ENCODE data around the gene DDX10.

The DDX10 gene

DNA sequence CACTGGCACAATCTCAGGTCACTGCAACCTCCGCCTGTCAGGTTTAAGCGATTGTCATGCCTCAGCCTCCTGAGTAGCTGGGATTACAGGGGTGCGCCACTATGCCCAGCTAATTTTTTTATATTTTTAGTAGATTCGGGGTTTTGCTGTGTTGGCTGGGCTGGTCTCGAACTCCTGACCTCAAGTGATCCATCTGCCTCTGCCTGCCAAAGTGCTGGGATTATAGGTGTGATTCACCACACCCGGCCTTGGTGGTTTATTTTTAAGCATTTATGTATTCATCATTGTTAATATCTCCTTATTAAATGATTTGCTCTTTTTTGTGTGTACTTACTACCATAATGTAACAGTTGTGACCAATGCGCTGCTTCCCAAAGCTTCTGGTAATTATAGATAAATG is 171.7 kb downstream of the DDX10 start:
- no peak for DNase-seq

DNA sequence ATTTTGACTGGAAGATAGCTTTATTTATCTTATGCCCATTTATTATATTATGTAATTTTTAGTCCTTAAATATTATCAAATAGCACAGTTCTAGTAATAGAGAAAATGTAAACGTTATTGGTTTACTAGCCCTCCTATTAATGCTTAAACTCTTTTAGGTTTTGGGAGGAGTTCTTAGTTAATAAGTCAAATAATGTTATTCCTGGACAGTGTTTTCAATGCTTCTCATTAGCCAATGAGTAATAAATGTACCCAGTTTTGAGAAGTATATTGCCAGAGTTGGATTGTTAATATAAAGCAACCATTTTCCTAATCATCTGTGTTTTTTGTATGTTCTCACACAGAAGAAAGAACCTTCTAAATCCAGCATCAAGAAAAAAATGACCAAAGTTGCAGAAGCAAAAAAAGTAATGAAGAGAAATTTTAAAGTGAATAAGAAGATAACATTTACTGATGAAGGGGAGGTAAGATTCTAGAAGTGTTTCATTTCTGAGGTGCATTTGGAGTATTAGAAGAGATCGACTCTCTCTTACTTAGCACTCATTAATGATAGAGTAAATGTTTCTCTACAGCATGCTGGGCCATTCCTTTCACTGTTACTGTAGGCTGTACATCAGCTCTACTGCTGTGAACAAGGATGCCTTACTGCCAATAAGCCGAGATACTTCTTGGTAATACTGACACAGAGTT is 173.4 kb downstream of the DDX10 start:
- no peak for DNase-seq

DNA sequence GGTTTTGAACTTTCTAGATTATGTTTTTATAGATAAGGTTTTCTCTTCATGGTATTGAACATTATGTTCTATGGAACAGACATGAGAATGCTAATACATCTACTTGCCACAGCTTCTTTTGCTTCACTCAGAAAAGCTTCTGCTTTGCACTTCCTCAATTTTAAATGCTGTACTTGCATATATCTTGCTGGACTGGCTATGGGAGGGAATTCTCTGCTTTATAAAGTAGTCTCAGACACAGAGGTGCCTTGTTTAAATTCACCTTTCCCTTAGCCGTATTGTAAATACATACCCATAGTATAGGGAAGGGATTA is 173.9 kb downstream of the DDX10 start:
- no peak for DNase-seq

DNA sequence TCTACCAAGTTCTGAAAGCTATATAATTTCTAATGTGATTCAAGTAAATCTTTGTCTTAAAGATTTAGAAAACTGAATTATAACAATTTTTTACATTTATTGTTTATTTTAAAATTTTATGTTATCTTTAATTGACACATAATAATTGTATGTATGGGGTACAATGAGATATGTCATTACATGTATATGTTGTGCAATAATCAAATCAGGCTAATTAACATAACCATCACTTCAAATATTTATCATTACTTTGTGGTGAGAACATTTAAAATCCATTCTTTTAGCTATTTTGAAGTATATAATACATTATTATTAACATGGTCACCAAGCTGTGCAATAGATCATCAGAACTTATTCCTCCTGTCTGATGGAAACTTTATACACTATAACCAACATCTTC is 181.1 kb downstream of the DDX10 start:
- no peak for DNase-seq

DNA sequence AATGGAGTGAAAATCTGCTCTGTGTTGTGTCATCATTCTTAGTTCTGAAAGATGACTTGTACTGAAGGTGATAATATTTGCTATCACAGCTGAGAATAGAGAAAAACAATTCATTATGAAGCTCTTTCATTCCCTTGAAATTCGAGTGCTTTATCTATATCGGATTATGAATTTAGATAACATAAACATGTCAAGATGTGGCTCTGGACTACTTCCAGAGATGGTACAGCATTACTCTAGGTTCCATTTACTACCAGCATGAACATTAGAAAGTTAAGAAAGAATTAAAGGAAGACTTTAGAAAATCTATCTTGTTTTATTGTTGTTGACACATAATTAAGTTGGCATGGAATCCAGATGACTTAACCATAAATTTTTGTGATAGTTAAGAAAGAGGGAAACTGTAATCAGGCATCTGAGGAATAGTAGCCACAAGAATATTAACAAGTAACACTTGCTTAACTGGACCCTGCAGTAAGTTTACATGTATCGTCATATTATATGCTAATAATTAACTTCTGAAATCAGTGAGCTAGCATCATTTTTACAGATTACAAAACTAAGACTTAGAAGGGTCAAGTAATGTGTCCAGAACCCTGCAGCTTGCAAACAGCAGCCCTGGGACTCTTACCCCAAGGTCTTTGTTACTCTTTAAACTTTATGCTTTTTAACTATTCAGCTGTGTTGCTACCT is 182.6 kb downstream of the DDX10 start:
- DNase-seq: no peak

DNA sequence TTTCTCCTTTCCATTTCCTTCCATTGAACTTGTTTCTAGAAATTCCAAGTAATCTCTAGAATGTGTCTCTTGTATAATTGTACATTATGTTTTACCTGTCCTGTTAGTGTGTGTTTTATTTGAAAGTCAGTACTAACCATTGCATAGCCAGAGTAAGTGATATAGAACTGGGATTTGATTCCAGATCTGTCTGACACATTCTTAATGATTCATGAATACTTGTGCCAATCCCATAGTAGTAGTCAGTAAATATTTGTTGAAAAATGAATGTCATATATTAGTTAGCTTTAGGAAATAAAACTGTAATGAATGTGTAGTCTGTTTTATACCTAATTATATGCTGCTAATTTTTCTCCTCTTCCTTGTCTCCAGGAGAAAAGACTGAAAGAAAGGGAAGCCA is 186.9 kb downstream of the DDX10 start:
- no peak for DNase-seq

DNA sequence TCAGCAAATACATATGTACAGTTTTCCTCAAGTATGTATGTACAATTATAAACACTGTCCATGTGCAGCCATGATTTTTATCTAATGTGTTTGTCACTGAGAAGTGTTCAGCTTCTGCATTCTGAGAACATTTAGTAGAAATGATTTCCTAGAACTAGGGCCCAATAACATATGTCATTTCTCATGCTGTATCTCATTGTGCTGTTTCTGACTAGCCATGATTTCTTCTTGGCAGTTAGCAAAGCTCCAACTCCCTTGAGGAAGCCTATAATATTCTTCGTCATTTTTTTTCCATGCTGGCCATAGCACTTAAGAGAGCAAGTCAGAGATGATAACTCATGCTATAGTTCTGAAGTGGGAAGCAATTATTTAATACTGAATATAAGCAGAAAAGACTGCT is 187.8 kb downstream of the DDX10 start:
- DNase-seq: no peak

DNA sequence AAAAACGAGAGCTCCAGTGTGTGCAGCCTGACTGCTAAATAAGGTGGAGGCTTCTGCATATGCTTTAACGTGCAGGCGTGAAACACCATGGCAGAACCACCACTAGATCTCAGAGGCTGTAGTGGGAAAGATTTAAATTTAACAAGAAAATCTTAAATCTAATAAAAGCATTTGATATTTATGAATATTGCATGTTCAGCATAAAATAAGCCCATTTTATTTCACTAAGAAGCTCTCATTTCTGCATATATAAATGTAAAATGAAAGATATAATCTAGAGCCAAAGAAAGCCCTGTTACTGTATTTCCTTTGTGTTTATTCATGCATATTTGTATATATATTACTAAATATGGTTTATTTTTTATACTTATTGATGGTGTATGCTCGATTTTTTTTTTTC is 188.3 kb downstream of the DDX10 start:
- no peak for DNase-seq

DNA sequence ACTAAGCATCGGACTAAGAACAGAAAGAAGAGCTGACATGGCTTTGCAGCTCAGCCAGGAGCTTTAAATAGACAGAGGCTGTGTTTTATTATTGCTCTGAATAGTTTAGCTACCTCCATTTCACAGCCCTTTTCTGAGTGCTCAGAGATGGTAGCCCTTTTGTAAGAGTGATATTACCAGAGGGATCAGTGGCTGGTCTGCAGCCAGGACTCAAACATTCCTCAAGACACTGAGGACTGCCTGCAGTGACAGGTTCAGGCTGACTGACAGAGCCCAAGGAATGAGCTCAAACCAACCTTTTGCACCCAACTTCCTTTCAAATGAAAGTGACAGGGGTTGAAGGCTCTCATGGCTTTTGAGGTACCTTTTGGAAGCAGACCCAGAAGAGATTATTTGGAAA is 189.0 kb downstream of the DDX10 start:
- no peak for DNase-seq

DNA sequence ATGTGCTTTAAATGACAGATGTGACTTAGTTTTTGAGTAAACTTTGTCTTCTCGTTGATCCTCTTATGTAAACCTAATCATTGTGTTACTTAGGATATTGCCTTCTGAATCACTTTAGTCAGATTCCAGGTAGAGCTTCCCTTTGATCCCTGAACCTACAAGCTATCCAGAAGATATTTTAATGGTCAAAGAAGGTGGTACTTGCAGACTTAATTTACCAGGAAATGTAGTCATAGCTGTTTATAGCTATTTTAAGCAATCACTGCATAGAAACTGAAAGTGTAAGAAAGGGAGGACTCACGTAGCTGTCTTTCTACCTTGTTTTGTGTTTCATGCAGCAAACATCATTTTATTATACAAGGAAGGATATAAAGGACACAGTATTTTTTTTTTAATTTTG is 189.5 kb downstream of the DDX10 start:
- no peak for DNase-seq

DNA sequence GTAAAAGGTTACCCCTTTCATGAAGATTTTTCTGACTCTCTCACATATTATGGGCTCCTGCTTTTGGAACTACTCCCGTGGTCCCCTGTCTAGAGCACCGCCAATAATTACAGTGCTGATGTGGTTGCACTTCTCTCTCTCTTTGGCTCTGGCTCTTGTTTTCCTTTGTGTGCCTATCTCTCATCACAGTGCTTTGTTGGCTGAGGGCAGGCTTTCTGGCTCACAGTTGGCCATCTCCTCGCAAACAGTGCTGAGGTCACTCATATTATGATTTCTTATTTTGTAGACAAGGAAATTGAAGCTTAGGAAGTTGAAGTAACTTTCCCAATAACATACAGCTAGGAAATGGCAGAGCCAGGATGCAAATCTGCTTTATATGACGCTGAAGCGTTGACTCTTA is 192.5 kb downstream of the DDX10 start:
- DNase-seq: no peak

DNA sequence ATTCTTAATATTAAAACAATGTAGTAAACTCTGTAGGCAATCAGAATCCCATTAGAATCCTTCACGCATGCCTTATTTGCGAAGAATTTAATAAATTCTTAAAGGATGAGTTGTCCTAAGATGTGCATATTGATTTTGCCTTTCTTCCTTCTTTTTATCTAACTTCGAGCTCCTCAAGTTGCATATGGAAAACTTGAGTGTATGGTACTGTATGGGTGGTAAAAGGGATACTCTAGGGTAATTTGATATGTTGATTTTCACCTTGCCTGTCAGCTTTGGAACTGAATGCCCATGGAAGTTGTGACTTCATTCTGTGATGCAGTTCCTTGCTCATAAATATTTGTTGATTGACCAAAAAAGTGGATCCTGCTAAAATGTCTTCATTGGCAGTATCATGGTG is 193.8 kb downstream of the DDX10 start:
- no peak for DNase-seq

DNA sequence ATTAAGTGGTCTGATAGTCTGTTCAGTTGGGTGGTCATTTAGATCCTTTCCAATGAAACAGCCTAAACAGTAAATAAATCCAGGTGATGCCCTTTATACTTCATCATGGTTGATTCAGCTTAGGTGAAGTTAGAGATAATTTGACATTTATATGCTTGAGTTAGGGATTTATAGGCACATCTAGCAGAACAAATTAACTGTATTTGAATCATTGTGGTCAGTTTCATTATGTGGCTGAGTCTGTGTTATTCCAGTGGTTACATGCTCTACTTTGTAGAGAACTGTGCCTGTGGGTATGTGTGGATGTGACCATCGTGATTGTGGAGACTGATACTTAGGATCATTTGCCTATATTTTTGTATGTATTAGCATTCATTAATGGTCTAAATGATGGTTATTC is 194.6 kb downstream of the DDX10 start:
- no peak for DNase-seq

DNA sequence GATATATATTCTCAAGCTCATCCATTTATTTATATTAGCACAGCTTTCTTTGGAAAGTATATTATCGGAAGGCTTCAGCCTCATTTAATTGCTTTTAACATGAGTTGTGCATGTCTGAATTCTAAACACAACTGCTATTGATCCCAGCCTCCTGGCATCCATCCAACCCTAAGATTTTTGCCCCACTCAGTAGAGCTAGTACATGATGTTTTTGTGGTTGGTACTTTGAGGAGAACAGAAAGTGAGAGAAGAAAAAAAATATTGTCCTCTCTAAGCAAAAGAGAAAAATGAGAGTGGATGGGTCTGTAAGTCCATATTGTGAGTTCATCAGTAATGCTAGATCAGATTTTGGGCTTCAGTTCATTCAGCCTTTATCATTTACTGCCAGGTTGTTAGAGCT is 198.7 kb downstream of the DDX10 start:
- DNase-seq: no peak

DNA sequence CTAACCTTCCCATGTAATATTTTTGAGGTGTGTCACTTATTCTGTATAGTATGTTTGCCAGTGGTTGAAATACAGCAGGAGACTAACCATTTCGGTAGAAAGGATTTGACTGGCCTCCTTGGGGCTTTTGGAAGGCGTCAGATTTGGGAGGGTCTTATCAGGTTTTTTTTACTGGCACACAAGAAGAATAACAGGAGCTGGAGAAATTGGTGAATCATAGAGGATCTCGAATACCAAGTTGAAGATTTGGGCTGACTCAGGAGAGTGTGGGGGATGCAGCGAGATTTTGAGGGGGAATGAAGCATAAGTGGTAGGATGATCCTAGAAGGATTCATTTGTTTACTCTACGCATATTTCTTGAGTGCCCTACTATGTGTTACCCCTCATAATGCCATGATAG is 200.5 kb downstream of the DDX10 start:
- DNase-seq: no peak

DNA sequence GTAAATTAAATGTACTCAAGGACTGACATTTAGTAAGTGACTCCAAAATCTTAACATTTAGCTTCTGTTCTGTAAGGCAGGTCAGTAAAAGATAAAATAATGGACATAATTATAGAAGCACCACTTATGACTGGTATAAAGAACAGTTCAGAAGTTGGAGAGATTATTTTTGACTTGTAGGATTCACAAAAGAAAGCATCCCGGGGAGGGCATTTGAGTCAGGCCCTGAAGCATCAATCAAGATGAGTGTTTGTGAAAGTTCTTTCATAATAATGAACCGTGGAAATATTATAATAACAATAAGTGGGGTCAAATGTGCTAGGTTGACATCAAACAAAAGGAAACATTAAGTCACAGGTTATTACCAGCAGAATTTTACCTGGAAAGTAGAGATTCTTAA is 201.9 kb downstream of the DDX10 start:
- no peak for DNase-seq

DNA sequence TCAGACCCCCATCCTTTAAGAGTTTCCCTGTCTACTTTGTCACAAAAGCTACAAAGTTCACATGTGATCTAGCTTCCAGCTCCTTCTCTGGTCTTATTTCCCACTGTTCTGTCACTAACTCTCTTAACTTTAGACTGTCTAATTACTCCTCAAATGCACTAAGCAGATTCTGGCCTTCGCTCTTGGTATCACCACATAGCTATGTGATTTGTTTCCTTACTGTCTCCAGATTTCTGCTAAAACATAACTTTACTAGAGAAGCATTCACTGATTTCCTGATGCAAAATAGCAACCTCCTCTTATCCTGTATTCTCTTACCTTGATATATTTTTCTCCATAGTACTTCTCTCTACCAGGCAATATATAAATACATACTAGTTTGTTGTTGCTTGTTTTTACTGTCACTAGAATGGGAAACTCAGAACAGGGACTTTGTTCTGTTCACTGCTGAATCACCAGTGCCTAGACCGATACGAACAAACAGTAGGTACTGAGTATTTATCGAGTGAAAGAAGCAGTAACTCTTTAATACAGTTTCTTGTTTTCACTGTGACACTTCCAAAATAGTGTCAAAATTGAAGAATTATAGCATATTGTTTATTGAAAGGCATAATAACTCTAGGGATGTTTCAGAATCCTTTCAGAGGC is 205.6 kb downstream of the DDX10 start:
- DNase-seq: no peak

DNA sequence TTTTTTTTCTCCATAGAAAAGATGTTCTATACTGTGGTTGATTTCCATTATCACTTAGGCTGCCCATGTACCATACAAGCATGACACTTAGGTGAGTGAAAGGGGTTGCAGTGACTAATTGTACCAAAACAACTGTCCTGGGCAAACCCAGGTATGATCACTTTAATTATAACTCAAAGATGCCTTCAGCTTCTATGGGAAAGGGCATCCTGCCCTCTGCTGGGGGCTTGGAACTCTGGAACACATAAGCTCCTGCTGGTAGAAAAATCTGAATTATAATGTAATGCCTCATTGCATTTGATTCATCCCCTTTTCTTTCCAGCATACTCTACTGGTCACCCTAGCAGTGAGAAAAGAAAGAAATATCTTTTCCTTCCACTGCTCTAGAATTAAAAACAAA is 206.3 kb downstream of the DDX10 start:
- DNase-seq: no peak

DNA sequence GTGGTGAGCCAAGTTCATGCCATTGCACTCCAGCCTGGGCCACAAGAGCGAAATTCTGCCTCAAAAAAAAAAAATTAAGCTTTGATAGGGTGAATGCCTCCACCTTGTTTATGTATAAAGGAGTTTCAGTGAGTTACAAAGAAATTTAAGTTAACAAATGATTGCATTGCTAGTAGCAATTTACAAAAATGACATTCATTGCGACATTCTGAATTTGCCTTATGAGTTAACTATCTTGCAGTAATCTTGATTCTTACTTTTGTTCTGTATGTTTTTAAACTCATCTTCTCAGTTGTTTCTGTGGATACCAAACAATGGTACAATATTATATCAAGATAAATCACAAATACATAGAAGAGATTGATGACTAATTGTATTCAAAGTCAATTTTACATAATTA is 207.0 kb downstream of the DDX10 start:
- no peak for DNase-seq

DNA sequence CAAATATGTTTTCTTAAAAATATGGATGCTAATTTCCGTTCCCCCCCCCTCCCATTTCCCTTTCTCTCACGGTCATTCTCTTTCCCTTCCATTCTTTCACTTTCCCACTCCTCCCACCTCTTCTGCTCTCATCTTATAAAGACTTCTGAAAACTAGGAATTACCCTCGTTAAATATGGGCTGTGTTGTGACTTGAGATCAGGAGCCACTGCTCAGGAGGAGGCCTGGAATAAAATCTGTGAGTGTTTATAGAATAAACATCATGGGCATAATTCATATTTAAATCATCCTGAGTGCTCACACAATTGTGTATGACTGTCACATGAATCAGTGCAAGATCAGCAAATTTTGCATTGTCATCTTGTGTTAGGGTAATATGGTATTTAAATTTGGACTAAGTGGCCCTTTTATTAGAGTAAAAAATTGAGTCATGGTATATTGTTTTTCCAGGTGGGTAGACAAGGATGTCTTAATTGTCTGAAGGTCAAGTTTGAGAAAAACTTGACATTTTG is 208.0 kb downstream of the DDX10 start:
- no peak for DNase-seq

DNA sequence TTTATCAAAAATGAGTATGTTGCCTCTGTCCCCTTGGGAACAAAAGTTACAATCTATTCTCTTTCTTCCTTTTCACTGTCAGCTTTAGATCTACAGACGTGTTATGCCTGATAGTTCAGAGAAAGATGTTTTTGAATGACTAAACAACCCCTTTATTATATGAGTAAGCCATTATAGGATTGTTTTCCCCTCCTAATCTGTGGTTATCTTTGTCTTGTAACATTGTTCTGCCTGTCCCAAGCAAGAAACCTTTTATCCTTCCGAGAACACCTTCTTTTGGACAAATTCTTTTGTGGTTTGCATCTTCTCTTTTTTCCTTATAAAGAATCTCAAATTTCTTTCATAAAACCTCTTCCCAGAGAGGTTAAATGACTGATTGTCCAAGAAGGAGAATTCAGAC is 208.4 kb downstream of the DDX10 start:
- DNase-seq: no peak

DNA sequence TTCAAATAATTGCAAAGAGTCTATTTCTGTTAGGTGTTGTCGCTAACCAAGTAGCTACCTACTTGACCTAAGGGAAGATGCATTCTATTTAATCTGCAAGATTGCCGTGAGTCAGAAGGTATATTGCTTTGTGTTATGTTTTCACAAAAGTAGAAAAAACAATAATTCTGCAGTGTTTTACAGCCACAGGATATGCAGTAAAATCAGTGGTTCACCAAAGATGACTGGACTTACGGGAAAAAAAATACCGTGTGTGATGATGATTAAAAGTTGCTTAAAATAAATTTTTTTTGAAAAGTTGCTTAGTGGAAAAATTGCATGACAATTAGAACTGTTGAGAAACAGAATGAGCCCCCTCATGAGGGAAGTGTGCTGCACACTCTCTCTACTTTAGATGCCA is 209.1 kb downstream of the DDX10 start:
- DNase-seq: no peak

DNA sequence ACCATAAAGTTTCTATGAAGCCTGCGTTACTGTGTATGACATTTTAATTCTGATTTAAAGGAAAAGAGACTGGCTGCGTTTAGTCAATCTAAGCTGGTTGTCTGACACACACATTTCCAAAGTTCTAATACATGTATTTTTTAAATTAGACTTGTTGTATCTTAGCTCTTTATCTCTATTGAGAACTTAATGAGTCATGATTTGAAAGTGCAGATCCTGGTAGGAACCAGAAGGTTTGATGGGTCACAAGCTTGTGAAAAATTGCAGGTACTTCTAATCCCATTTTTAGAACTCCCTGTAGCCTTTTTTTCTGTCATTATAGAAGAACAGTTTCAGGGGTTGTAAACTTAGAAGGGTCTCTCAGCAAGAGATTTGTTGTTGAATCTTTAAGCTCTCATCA is 210.3 kb downstream of the DDX10 start:
- DNase-seq: no peak

DNA sequence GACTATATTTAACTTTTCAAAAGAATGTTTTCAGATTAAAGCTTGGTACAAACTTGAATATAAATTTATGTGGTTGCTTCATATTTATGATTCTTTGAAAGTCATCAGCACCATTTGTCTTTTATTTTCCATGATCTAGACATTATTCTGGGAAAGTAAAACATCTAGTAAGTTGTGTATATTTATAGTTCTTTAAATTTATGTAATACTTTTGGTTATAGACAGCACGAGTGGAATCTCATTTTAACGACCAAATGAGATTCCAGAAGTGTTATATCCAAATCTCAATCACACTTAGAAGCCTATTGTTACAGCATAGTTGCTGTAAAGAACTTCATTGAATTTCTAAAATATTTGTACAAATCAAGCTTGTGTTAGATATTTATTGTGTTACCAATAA is 212.3 kb downstream of the DDX10 start:
- DNase-seq: no peak

DNA sequence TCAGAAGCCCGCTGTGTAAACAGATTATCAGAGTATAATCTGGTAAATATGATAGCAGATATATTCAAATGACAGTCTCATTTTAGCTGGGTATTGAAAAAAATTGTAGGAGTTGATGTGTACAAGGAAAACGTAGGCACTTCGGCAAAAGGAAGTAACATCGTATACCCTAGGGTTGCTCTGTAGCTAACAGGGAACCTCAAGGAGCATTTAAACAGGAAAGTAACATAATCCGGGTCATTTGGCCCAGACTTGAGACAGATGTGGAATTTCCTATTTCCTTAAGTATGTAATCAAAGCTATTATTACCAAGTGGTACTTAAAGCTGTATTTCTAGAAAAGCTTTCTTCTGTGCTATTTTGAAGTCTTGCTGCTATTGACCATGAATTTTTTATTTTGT is 215.6 kb downstream of the DDX10 start:
- DNase-seq: no peak

Measured in NCI-H2029 (cell line).